Measurements from ENCODE around the gene RHO. TPM values are rescaled to one million over a fixed set of nuclear protein-coding genes. Genes with fewer than 3 reads are reported as not detected.
"Not testable (repeated sequence)": the region's sequence is repeated elsewhere in the genome, so short reads cannot be mapped to it uniquely, and the experiment has no call there.

Gene RHO
- total and polyA plus RNA-seq, 2 donors (not counting 1 experiment from before 2014, with no cell fraction given): 0.10 TPM; not detected in 1

- Histone ChIP-seq H3K27me3 (replicated peaks in 1 of 4; ENCODE audit: control extremely low read depth in 1 of 4, control insufficient read depth in 3 of 4, insufficient read depth in 4 of 4, low read length in 3 of 4) (no peaks in the 10 kb centered on the region), H3K79me2 (ENCODE audit: control insufficient read depth, insufficient read depth, low read length) (no peaks in the 10 kb centered on the region), H3K4me2 (replicated peaks; ENCODE audit: low read depth, low read length, poor library complexity, severe bottlenecking) (no peak overlapping the region), H3K4me1 (ENCODE audit: control insufficient read depth in 2 of 2, insufficient read depth in 2 of 2, low read length in 2 of 2) (peaks cover 0 to 3% of the 10 kb centered on the region in 2 donors), H3K36me3 (replicated peaks in 1 of 2; ENCODE audit: control extremely low read depth in 1 of 2, control insufficient read depth in 1 of 2, extremely low read depth in 1 of 2, insufficient read depth in 2 of 2, low read length in 1 of 2) (peaks cover 0 to 3% of the 10 kb centered on the region in 2 experiments), H2AFZ (ENCODE audit: insufficient read depth, low read depth, low read length, poor library complexity, severe bottlenecking) (no peak overlapping the region), H3K9me3 (ENCODE audit: control extremely low read depth in 1 of 3, control insufficient read depth in 2 of 3, insufficient read depth in 1 of 3, low read length in 2 of 3) (no peaks in the 10 kb centered on the region), H3K4me3 (ENCODE audit: control extremely low read depth in 1 of 5, extremely low read depth in 1 of 5, insufficient read depth in 1 of 5, low read depth in 2 of 5, low read length in 4 of 5) (no peak overlapping the region), H3K27ac (ENCODE audit: low read length in 2 of 2) (no peak overlapping the region), H3K9ac (ENCODE audit: low read length) (no peak overlapping the region), H4K20me1 (ENCODE audit: control insufficient read depth, insufficient read depth, low read length, poor library complexity, severe bottlenecking) (no peaks in the 10 kb centered on the region)
- intact Hi-C loops (cut with micrococcal nuclease): loop anchor here (5.0 kb wide), 1 partner anchor 84 kb away; no protein-coding TSS in a partner anchor
- TF ChIP-seq CTCF (IDR thresholded peaks at IDR 0.05) (no peak), EZH2 (IDR thresholded peaks at IDR 0.05; ENCODE audit: borderline replicate concordance, insufficient read depth, low read depth, low read length, poor library complexity, severe bottlenecking) (no peak)
- peaks cover 2% of the 10 kb centered on the region for H3K4me1 Mint-ChIP-seq
- no peak for DNase-seq
- no peak overlapping the region for H3K4me3 Mint-ChIP-seq
- no peaks in the 10 kb centered on the region for H3K27me3 Mint-ChIP-seq
- ChIA-PET POLR2A (interaction anchor here (1.6 kb wide), 1 partner anchor 135 kb away, joined by 3 read pairs; no protein-coding TSS in a partner anchor), CTCF (interaction anchor here (1.2 to 5.3 kb wide), 9 partner anchors 11 to 441 kb away, joined by 3 to 163 read pairs (median 6); no protein-coding TSS in a partner anchor)
- 100% methylated on average over 3 of the region's 4 CpGs for WGBS (ENCODE audit: insufficient coverage)
- no peak for ATAC-seq (ENCODE audit: low read depth)
- H3K9me3 Mint-ChIP-seq (ENCODE audit: insufficient read depth): no peaks in the 10 kb centered on the region
- H3K27ac Mint-ChIP-seq: no peak overlapping the region
These were observed 35.2 kb upstream of the RHO start for GRCh38 chr3:129493206-129493605.

GRCh38 chr3:129494499-129494898 lies 33.9 kb upstream of the RHO start:
- H2AFZ ChIP-seq (ENCODE audit: insufficient read depth, low read depth, low read length, poor library complexity, severe bottlenecking); H3K27ac Mint-ChIP-seq; H3K4me2 ChIP-seq (replicated peaks; ENCODE audit: low read depth, low read length, poor library complexity, severe bottlenecking); H3K9me3 Mint-ChIP-seq (ENCODE audit: insufficient read depth); H3K4me3 Mint-ChIP-seq; POLR2A ChIA-PET; ATAC-seq (ENCODE audit: low read depth); H3K4me3 ChIP-seq (ENCODE audit: control extremely low read depth in 1 of 5, extremely low read depth in 1 of 5, insufficient read depth in 1 of 5, low read depth in 2 of 5, low read length in 4 of 5); H3K27me3 Mint-ChIP-seq; H3K9ac ChIP-seq (ENCODE audit: low read length); H3K79me2 ChIP-seq (ENCODE audit: control insufficient read depth, insufficient read depth, low read length); H3K36me3 ChIP-seq (replicated peaks in 1 of 2; ENCODE audit: control extremely low read depth in 1 of 2, control insufficient read depth in 1 of 2, extremely low read depth in 1 of 2, insufficient read depth in 2 of 2, low read length in 1 of 2); H3K27ac ChIP-seq (ENCODE audit: low read length in 2 of 2); DNase-seq; H3K4me1 ChIP-seq (ENCODE audit: control insufficient read depth in 2 of 2, insufficient read depth in 2 of 2, low read length in 2 of 2); H3K9me3 ChIP-seq (ENCODE audit: control extremely low read depth in 1 of 3, control insufficient read depth in 2 of 3, insufficient read depth in 1 of 3, low read length in 2 of 3); H3K4me1 Mint-ChIP-seq; H3K27me3 ChIP-seq (replicated peaks in 1 of 4; ENCODE audit: control extremely low read depth in 1 of 4, control insufficient read depth in 3 of 4, insufficient read depth in 4 of 4, low read length in 3 of 4); H4K20me1 ChIP-seq (ENCODE audit: control insufficient read depth, insufficient read depth, low read length, poor library complexity, severe bottlenecking): not testable (repeated sequence)
- intact Hi-C loops (cut with micrococcal nuclease): loop anchor here (5.0 kb wide), 1 partner anchor 83 kb away; no protein-coding TSS in a partner anchor
- CTCF ChIA-PET: interaction anchor here (0.9 to 5.3 kb wide), 3 partner anchors 95 to 439 kb away, joined by 3 to 163 read pairs (median 3); no protein-coding TSS in a partner anchor
- WGBS (ENCODE audit: insufficient coverage): 100% methylated on average over 3 of the region's 5 CpGs

- H3K4me1 ChIP-seq (ENCODE audit: control insufficient read depth in 2 of 2, insufficient read depth in 2 of 2, low read length in 2 of 2); H4K20me1 ChIP-seq (ENCODE audit: control insufficient read depth, insufficient read depth, low read length, poor library complexity, severe bottlenecking); DNase-seq; H3K9me3 ChIP-seq (ENCODE audit: control extremely low read depth in 1 of 3, control insufficient read depth in 2 of 3, insufficient read depth in 1 of 3, low read length in 2 of 3); intact Hi-C loops (cut with micrococcal nuclease); POLR2A ChIA-PET; ATAC-seq (ENCODE audit: low read depth); H3K4me3 Mint-ChIP-seq; H3K36me3 ChIP-seq (replicated peaks in 1 of 2; ENCODE audit: control extremely low read depth in 1 of 2, control insufficient read depth in 1 of 2, extremely low read depth in 1 of 2, insufficient read depth in 2 of 2, low read length in 1 of 2); H3K27me3 Mint-ChIP-seq; H3K27ac ChIP-seq (ENCODE audit: low read length in 2 of 2); H3K27ac Mint-ChIP-seq; H3K4me2 ChIP-seq (replicated peaks; ENCODE audit: low read depth, low read length, poor library complexity, severe bottlenecking); H3K27me3 ChIP-seq (replicated peaks in 1 of 4; ENCODE audit: control extremely low read depth in 1 of 4, control insufficient read depth in 3 of 4, insufficient read depth in 4 of 4, low read length in 3 of 4); H2AFZ ChIP-seq (ENCODE audit: insufficient read depth, low read depth, low read length, poor library complexity, severe bottlenecking); H3K4me1 Mint-ChIP-seq; H3K4me3 ChIP-seq (ENCODE audit: control extremely low read depth in 1 of 5, extremely low read depth in 1 of 5, insufficient read depth in 1 of 5, low read depth in 2 of 5, low read length in 4 of 5); H3K9ac ChIP-seq (ENCODE audit: low read length); H3K79me2 ChIP-seq (ENCODE audit: control insufficient read depth, insufficient read depth, low read length); H3K9me3 Mint-ChIP-seq (ENCODE audit: insufficient read depth): not testable (repeated sequence)
- WGBS (ENCODE audit: insufficient coverage): 98% methylated on average over 6 of the region's 10 CpGs
- CTCF ChIA-PET: interaction anchor here (1.0 to 5.3 kb wide), 2 partner anchors 95 to 331 kb away, joined by 3 to 163 read pairs; no protein-coding TSS in a partner anchor
These were observed 33.3 kb upstream of the RHO start for GRCh38 chr3:129495006-129495639.

All from B cell (primary cell).